SK-N-SH (cell line): ENCODE data around the gene SEMA4D. TPM values are rescaled to one million over a fixed set of nuclear protein-coding genes. Genes with fewer than 3 reads are reported as not detected.

Experiments used
- CTCF ChIA-PET: fragments of 300-600, 350-600 bp; formaldehyde crosslinking; extraction: SDS; loops from one replicate; lab custom pipeline; 2021; lab: Yijun Ruan, JAX
- POLR2A ChIA-PET: fragments of 350-600 bp; sonication (Branson Sonifier 250); formaldehyde crosslinking; extraction: SDS; loops from one replicate; lab custom pipeline; 2020; ENCODE audit warnings: antibody characterized with exemption, inconsistent platforms; lab: Yijun Ruan, JAX
- DNase-seq: peaks from one replicate; pipeline ENCODE4 v3.0.0; 2012
- H2AFZ ChIP-seq: fragments of 200-600 bp; sonication (generic); 2 replicates; pipeline ENCODE4 v1.8.1; 2016; ENCODE audit warnings: antibody characterized with exemption, mild to moderate bottlenecking, low read depth
- H3F3A ChIP-seq: fragments of 200-600 bp; sonication (generic); replicated peaks from 2 replicates; pipeline ENCODE3; 2016; ENCODE audit warnings: antibody characterized with exemption, mild to moderate bottlenecking; ENCODE audit not compliant: insufficient read depth
- H3K27ac ChIP-seq, 2 experiments: fragments of 200-500 bp in 1 of 2; fragments of 200-600 bp in 1 of 2; sonication (Bioruptor generic) in 1 of 2; sonication (generic), shearing (Covaris generic) in 1 of 2; 2 replicates each; pipeline versions ENCODE4 v1.5.1 to v1.6.1; 2014 to 2016; ENCODE audit warnings: low read depth in 2 of 2, inconsistent platforms in 1 of 2, low read length in 1 of 2, mild to moderate bottlenecking in 1 of 2, mixed read lengths in 1 of 2
- H3K27me3 ChIP-seq: fragments of 200-600 bp; sonication (generic), shearing (Covaris generic); 2 replicates; pipeline ENCODE4 v1.6.1; 2016; ENCODE audit warnings: mixed run types; ENCODE audit not compliant: insufficient read depth
- H3K36me3 ChIP-seq, 2 experiments: fragments of 200-500 bp in 1 of 2; fragments of 200-600 bp in 1 of 2; sonication (Bioruptor generic) in 1 of 2; sonication (generic) in 1 of 2; replicated peaks in 1 of 2; 2 replicates each; pipeline versions ENCODE3 to v1.5.1; 2014 to 2016; ENCODE audit warnings: low read length in 1 of 2, mild to moderate bottlenecking in 1 of 2; ENCODE audit not compliant: insufficient read depth in 2 of 2, control insufficient read depth in 1 of 2
- H3K4me1 ChIP-seq, 2 experiments: fragments of 200-500 bp in 1 of 2; fragments of 200-600 bp in 1 of 2; sonication (Bioruptor generic) in 1 of 2; sonication (generic), shearing (Covaris generic) in 1 of 2; 2 replicates each; pipeline versions ENCODE4 v1.5.1 to v1.6.1; 2014 to 2016; ENCODE audit warnings: low read depth in 1 of 2, low read length in 1 of 2, mixed run types in 1 of 2; ENCODE audit not compliant: insufficient read depth in 2 of 2, control insufficient read depth in 1 of 2
- H3K4me2 ChIP-seq: fragments of 200-600 bp; sonication (generic), shearing (Covaris generic); 2 replicates; pipeline ENCODE4 v1.6.1; 2017; ENCODE audit warnings: mixed run types
- H3K4me3 ChIP-seq, 2 experiments: fragments of 200-500 bp in 1 of 2; fragments of 200-600 bp in 1 of 2; sonication (Bioruptor generic) in 1 of 2; sonication (generic), shearing (Covaris generic) in 1 of 2; 2 replicates each; pipeline versions ENCODE4 v1.5.1 to v1.8.1; 2014 to 2016; ENCODE audit warnings: low read depth in 2 of 2, inconsistent platforms in 1 of 2, low read length in 1 of 2, mild to moderate bottlenecking in 1 of 2, mixed read lengths in 1 of 2, moderate library complexity in 1 of 2
- H3K79me2 ChIP-seq: fragments of 200-600 bp; sonication (generic); 2 replicates; pipeline ENCODE4 v1.8.1; 2017; ENCODE audit warnings: mild to moderate bottlenecking; ENCODE audit not compliant: insufficient read depth
- H3K9ac ChIP-seq: fragments of 200-600 bp; sonication (generic); 2 replicates; pipeline ENCODE4 v1.6.1; 2017; ENCODE audit warnings: mixed run types
- H3K9me2 ChIP-seq: fragments of 200-600 bp; sonication (generic); 2 replicates; pipeline ENCODE4 v1.6.1; 2017; ENCODE audit warnings: mixed run types
- H3K9me3 ChIP-seq: fragments of 200-600 bp; sonication (generic); 2 replicates; pipeline ENCODE4 v1.6.1; 2017; ENCODE audit warnings: mixed run types, mild to moderate bottlenecking, moderate library complexity
- H4K20me1 ChIP-seq: fragments of 200-600 bp; sonication (generic); 2 replicates; pipeline ENCODE4 v1.6.1; 2017; ENCODE audit warnings: mild to moderate bottlenecking, mixed run types; ENCODE audit not compliant: insufficient read depth
- CHD2 ChIP-seq: fragments of 150-350 bp; IDR thresholded peaks from 2 replicates; pipeline ENCODE4 v1.6.1; 2018; ENCODE audit warnings: low read length; ENCODE audit not compliant: partially characterized antibody
- CTCF ChIP-seq: fragments of 200-600 bp; sonication (generic); IDR thresholded peaks from 2 replicates; pipeline ENCODE4 v1.6.1; 2017; ENCODE audit warnings: antibody characterized with exemption, mild to moderate bottlenecking, moderate library complexity
- ELF1 ChIP-seq: IDR thresholded peaks from 2 replicates; pipeline ENCODE4 v1.4.0; 2012
- EP300 ChIP-seq, 2 experiments: IDR thresholded peaks; 2 replicates each; pipeline versions ENCODE4 v1.4.0 to v1.6.1; 2012; ENCODE audit warnings: borderline replicate concordance in 1 of 2, low read depth in 1 of 2, low read length in 1 of 2
- EZH2phosphoT487 ChIP-seq: fragments of 200-600 bp; sonication (generic); IDR thresholded peaks from 2 replicates; pipeline ENCODE4 v1.6.1; 2017; ENCODE audit warnings: low read depth, mixed run types, mild to moderate bottlenecking, antibody characterized with exemption, moderate library complexity, borderline replicate concordance
- FOSL2 ChIP-seq: IDR thresholded peaks from 2 replicates; pipeline ENCODE4 v1.4.0; 2012; ENCODE audit warnings: low read depth, mild to moderate bottlenecking, moderate library complexity, borderline replicate concordance
- FOXJ3 ChIP-seq: sonication (generic); formaldehyde crosslinking; IDR thresholded peaks from 2 replicates; pipeline ENCODE4 v1.5.1; 2020; ENCODE audit warnings: mild to moderate bottlenecking, missing genetic modification reagents
- FOXM1 ChIP-seq: IDR thresholded peaks from 2 replicates; pipeline ENCODE4 v1.4.0; 2012; ENCODE audit warnings: low read depth, mild to moderate bottlenecking
- GATA2 ChIP-seq: sonication (generic); formaldehyde crosslinking; IDR thresholded peaks from 2 replicates; pipeline ENCODE4 v1.5.0; 2020; ENCODE audit warnings: mild to moderate bottlenecking, missing genetic modification reagents
- JUND ChIP-seq: IDR thresholded peaks from 2 replicates; pipeline ENCODE4 v1.4.0; 2012
- MEF2A ChIP-seq: IDR thresholded peaks from 2 replicates; pipeline ENCODE4 v1.4.0; 2012; ENCODE audit warnings: low read depth, borderline replicate concordance
- NFIC ChIP-seq: IDR thresholded peaks from 2 replicates; pipeline ENCODE4 v1.4.0; 2012; ENCODE audit warnings: borderline replicate concordance
- PBX3 ChIP-seq: IDR thresholded peaks from 2 replicates; pipeline ENCODE4; 2012
- POLR2AphosphoS5 ChIP-seq: IDR thresholded peaks from 2 replicates; pipeline ENCODE4 v1.6.1; 2012; ENCODE audit warnings: low read depth, low read length
- RFX5 ChIP-seq: IDR thresholded peaks from 2 replicates; pipeline ENCODE4 v1.6.1; 2012; ENCODE audit warnings: mild to moderate bottlenecking, improper control_type of control experiment, low read length
- RXRA ChIP-seq: IDR thresholded peaks from 2 replicates; pipeline ENCODE4 v1.4.0; 2012; ENCODE audit warnings: low read depth, mild to moderate bottlenecking, borderline replicate concordance
- SIN3A ChIP-seq: IDR thresholded peaks from 2 replicates; pipeline ENCODE4 v1.6.1; 2012; ENCODE audit warnings: low read depth, mild to moderate bottlenecking, low read length, moderate library complexity, borderline replicate concordance
- SMC3 ChIP-seq: IDR thresholded peaks from 2 replicates; pipeline ENCODE4 v1.6.1; 2012; ENCODE audit warnings: low read depth, low read length, improper control_type of control experiment
- TAF1 ChIP-seq: IDR thresholded peaks from 2 replicates; pipeline ENCODE4 v1.6.1; 2012; ENCODE audit warnings: low read depth, mild to moderate bottlenecking, low read length, moderate library complexity, borderline replicate concordance
- TCF12 ChIP-seq: IDR thresholded peaks from 2 replicates; pipeline ENCODE4 v1.4.0; 2012
- TEAD4 ChIP-seq: IDR thresholded peaks from 2 replicates; pipeline ENCODE4 v1.4.0; 2012; ENCODE audit warnings: mild to moderate bottlenecking, borderline replicate concordance; ENCODE audit not compliant: insufficient read depth
- USF1 ChIP-seq: IDR thresholded peaks from 2 replicates; pipeline ENCODE4 v1.4.0; 2012; ENCODE audit warnings: low read depth, borderline replicate concordance
- YY1 ChIP-seq: IDR thresholded peaks from 2 replicates; pipeline ENCODE4 v1.4.0; 2012; ENCODE audit warnings: low read depth, mild to moderate bottlenecking
- ZBTB33 ChIP-seq: IDR thresholded peaks from 2 replicates; pipeline ENCODE4 v1.4.0; 2012; ENCODE audit warnings: low read depth, borderline replicate concordance
- whole genome bisulfite sequencing: methylation state at CpG from one replicate; pipeline ENCODE4 v1.1.6; 2017; ENCODE audit warnings: low lambda C conversion rate; 5-methylcytosine and 5-hydroxymethylcytosine counted together
- polyA plus RNA-seq, 3 experiments: library from polyadenylated mRNA; depleted of rRNA; stranded (reverse); fragments of >200 nt; gene quantifications; 2 replicates each; pipeline ENCODE4 v1.2.3, GENCODE V29; 2012

SEMA4D gene
- polyA plus RNA-seq, 1 of the 3 experiments (the other 2 are of a cell fraction): 4.8 TPM

GRCh38 chr9:89462199-89462598 lies 35.7 kb downstream of the SEMA4D start:
- no peak for DNase-seq
- no peak overlapping the region for H3K4me2 ChIP-seq

GRCh38 chr9:89461265-89461664 lies 36.6 kb downstream of the SEMA4D start:
- no peaks in the 10 kb centered on the region for H3K27me3 ChIP-seq
- 73% methylated on average over 7 of the region's 8 CpGs for WGBS
- CTCF ChIA-PET: interaction anchor here (1.0 to 1.2 kb wide), 2 partner anchors 8 to 87 kb away, joined by 4 read pairs; no protein-coding TSS in a partner anchor
- no peak overlapping the region for H3K4me2 ChIP-seq
- no peak overlapping the region for H3K9ac ChIP-seq
- H3F3A ChIP-seq: no peaks in the 10 kb centered on the region
- no peak overlapping the region for H2AFZ ChIP-seq
- H3K4me3 ChIP-seq: no peak overlapping the region
- DNase-seq: no peak
- POLR2A ChIA-PET: interaction anchor here (0.6 kb wide), 1 partner anchor 1393 kb away, joined by 3 read pairs; no protein-coding TSS in a partner anchor
- no peaks in the 10 kb centered on the region for H3K9me2 ChIP-seq
- no peaks in the 10 kb centered on the region for H3K36me3 ChIP-seq
- H3K4me1 ChIP-seq: peaks cover 0 to 19% of the 10 kb centered on the region in 2 experiments; a peak in 1 of 4 replicates
- no peaks in the 10 kb centered on the region for H4K20me1 ChIP-seq
- H3K27ac ChIP-seq: no peak overlapping the region
- H3K9me3 ChIP-seq: no peaks in the 10 kb centered on the region
- no peaks in the 10 kb centered on the region for H3K79me2 ChIP-seq
- TF ChIP-seq SIN3A (no peak), SMC3 (no peak), PBX3 (no peak), ELF1 (no peak), POLR2AphosphoS5 (no peak), FOSL2 (peak; percentile 85), RFX5 (no peak), YY1 (no peak), CTCF (no peak), FOXM1 (no peak), TAF1 (no peak), RXRA (no peak), FOXJ3 (CRISPR knock-in tag) (no peak), CHD2 (no peak), GATA2 (CRISPR knock-in tag) (no peak), NFIC (peak; percentile 51; the same call in 1 of the 2 replicates), EZH2phosphoT487 (no peak), USF1 (no peak), ZBTB33 (no peak), TCF12 (peak; percentile 24; the same call in 1 of the 2 replicates), TEAD4 (no peak), MEF2A (no peak), EP300 (IDR thresholded peaks at IDR 0.05; ENCODE audit: borderline replicate concordance in 1 of 2, low read depth in 1 of 2, low read length in 1 of 2) (no peak), JUND (peak; percentile 68; the same call in 1 of the 2 replicates)

More at GRCh38 chr9:89462199-89462598, 35.7 kb downstream of the SEMA4D start:
- Histone ChIP-seq H3K79me2 (no peaks in the 10 kb centered on the region), H3K4me1 (peaks cover 0 to 19% of the 10 kb centered on the region in 2 experiments; a peak in 1 of 4 replicates), H3K27me3 (no peaks in the 10 kb centered on the region), H3K9ac (no peak overlapping the region), H3K27ac (no peak overlapping the region), H3K4me3 (no peak overlapping the region), H3K9me3 (no peaks in the 10 kb centered on the region), H3K36me3 (no peaks in the 10 kb centered on the region), H2AFZ (no peak overlapping the region), H3F3A (no peaks in the 10 kb centered on the region), H3K9me2 (no peaks in the 10 kb centered on the region), H4K20me1 (no peaks in the 10 kb centered on the region)
- CTCF ChIA-PET: interaction anchor here (1.0 to 1.4 kb wide), 3 partner anchors 9 to 23 kb away, joined by 3 to 4 read pairs (median 4); no protein-coding TSS in a partner anchor
- 0 out of 2 replicates have a peak, but pooled peaks have one; percentile 25 for TF ChIP-seq GATA2 (CRISPR knock-in tag)
- no peak for TF ChIP-seq FOXM1
- WGBS: 69% methylated on average over 5 of the region's 5 CpGs
- POLR2A ChIA-PET: interaction anchor here (0.6 kb wide), 1 partner anchor 1392 kb away, joined by 3 read pairs; no protein-coding TSS in a partner anchor
